IMR-90 (cell line): ENCODE data around the gene C5orf58. TPM values are rescaled to one million over a fixed set of nuclear protein-coding genes. Genes with fewer than 3 reads are reported as not detected.

ENCODE experiments used
- ATAC-seq: fragments of 200-7000 bp; cut with Tn5 transposase; 2 replicates; pipeline ENCODE4 v1.9.1; 2020; ENCODE audit warnings: low read depth, mild to moderate bottlenecking, moderate library complexity
- Bru-seq: library from RNA; stranded (reverse); fragments of 400-500 nt; gene quantifications from one replicate; lab custom pipeline; 2021; lab: Mats Ljungman, UMichigan
- BruChase-seq, 2 experiments: library from RNA; stranded (reverse); fragments of 400-500 nt; gene quantifications; one replicate each; lab custom pipeline; 2021; lab: Mats Ljungman, UMichigan
- BruUV-seq: library from RNA; stranded (reverse); fragments of 400-500 nt; replicated peaks from 2 replicates; lab custom pipeline; 2021; lab: Mats Ljungman, UMichigan
- CTCF ChIA-PET: fragments of 300-600 bp; formaldehyde crosslinking; extraction: SDS; loops from one replicate; lab custom pipeline; 2021; ENCODE audit warnings: antibody characterized with exemption; lab: Yijun Ruan, JAX
- POLR2A ChIA-PET: fragments of 300-600 bp; sonication (Branson Sonifier 250); formaldehyde crosslinking; loops from one replicate; lab custom pipeline; 2022; ENCODE audit warnings: antibody characterized with exemption; ENCODE audit not compliant: unreplicated experiment; lab: Charles Lee
- DNase-seq: peaks from one replicate; pipeline ENCODE4 v3.0.0; 2013
- H2AFZ ChIP-seq: replicated peaks from 2 replicates; pipeline ENCODE3; 2013; ENCODE audit warnings: low read length, mild to moderate bottlenecking; ENCODE audit not compliant: poor library complexity
- H2AK5ac ChIP-seq: 2 replicates; pipeline ENCODE4 v1.6.1; 2013; ENCODE audit warnings: low read depth, low read length, inconsistent platforms
- H2AK9ac ChIP-seq: replicated peaks from 2 replicates; pipeline ENCODE3; 2013; ENCODE audit warnings: mild to moderate bottlenecking, low read depth, low read length, moderate library complexity; ENCODE audit not compliant: poor library complexity
- H2BK120ac ChIP-seq: 2 replicates; pipeline ENCODE4 v1.6.1; 2013; ENCODE audit warnings: low read depth, low read length, inconsistent platforms
- H2BK15ac ChIP-seq: 3 replicates; pipeline ENCODE4 v1.6.1; 2013; ENCODE audit warnings: low read depth, low read length, inconsistent platforms
- H2BK20ac ChIP-seq: 2 replicates; pipeline ENCODE4 v1.6.1; 2013; ENCODE audit warnings: low read depth, mild to moderate bottlenecking, inconsistent platforms, low read length, moderate library complexity
- H2BK5ac ChIP-seq: 2 replicates; pipeline ENCODE4 v1.6.1; 2013; ENCODE audit warnings: mild to moderate bottlenecking, low read depth, low read length, inconsistent platforms; ENCODE audit not compliant: poor library complexity, severe bottlenecking
- H3K14ac ChIP-seq: replicated peaks from 2 replicates; pipeline ENCODE4 v1.6.1; 2013; ENCODE audit warnings: low read depth, low read length, inconsistent platforms
- H3K18ac ChIP-seq: 2 replicates; pipeline ENCODE4 v1.6.1; 2013; ENCODE audit warnings: low read depth, low read length, control low read depth
- H3K23ac ChIP-seq: 2 replicates; pipeline ENCODE4 v1.6.1; 2013; ENCODE audit warnings: low read depth, low read length, inconsistent platforms
- H3K27ac ChIP-seq: 2 replicates; pipeline ENCODE4 v1.5.1; 2013; ENCODE audit warnings: mild to moderate bottlenecking, control low read depth, low read length; ENCODE audit not compliant: insufficient read depth
- H3K27me3 ChIP-seq: 2 replicates; pipeline ENCODE4 v1.6.1; 2013; ENCODE audit warnings: low read length; ENCODE audit not compliant: control insufficient read depth, insufficient read depth
- H3K36me3 ChIP-seq: 2 replicates; pipeline ENCODE4 v1.6.1; 2013; ENCODE audit warnings: low read length, mixed read lengths; ENCODE audit not compliant: control insufficient read depth, insufficient read depth
- H3K4ac ChIP-seq: 2 replicates; pipeline ENCODE4 v1.6.1; 2013; ENCODE audit warnings: low read depth, low read length, inconsistent platforms
- H3K4me1 ChIP-seq: 2 replicates; pipeline ENCODE4 v1.6.1; 2013; ENCODE audit warnings: low read length, mixed read lengths; ENCODE audit not compliant: control insufficient read depth, insufficient read depth
- H3K4me2 ChIP-seq: 2 replicates; pipeline ENCODE4 v1.6.1; 2013; ENCODE audit warnings: low read depth, mild to moderate bottlenecking, control low read depth, low read length, moderate library complexity
- H3K4me3 ChIP-seq: 2 replicates; pipeline ENCODE4 v1.5.1; 2013; ENCODE audit warnings: low read depth, mild to moderate bottlenecking, control low read depth, low read length, moderate library complexity; ENCODE audit not compliant: insufficient read depth
- H3K56ac ChIP-seq: 2 replicates; pipeline ENCODE4 v1.6.1; 2013; ENCODE audit warnings: low read length, inconsistent platforms; ENCODE audit not compliant: insufficient read depth; ENCODE audit errors: extremely low read depth
- H3K79me1 ChIP-seq, 2 experiments: 2 replicates each; pipeline ENCODE4 v1.6.1; 2013; ENCODE audit warnings: low read length in 2 of 2, inconsistent platforms in 1 of 2, low read depth in 1 of 2
- H3K9ac ChIP-seq: 2 replicates; pipeline ENCODE4 v1.6.1; 2013; ENCODE audit warnings: low read depth, low read length, control low read depth
- H3K9me1 ChIP-seq: 2 replicates; pipeline ENCODE4 v1.6.1; 2013; ENCODE audit warnings: low read length, inconsistent platforms; ENCODE audit not compliant: insufficient read depth
- H3K9me3 ChIP-seq: 2 replicates; pipeline ENCODE4 v1.6.1; 2013; ENCODE audit warnings: low read length; ENCODE audit not compliant: control insufficient read depth, insufficient read depth
- H4K20me1 ChIP-seq: 2 replicates; pipeline ENCODE4 v1.6.1; 2013; ENCODE audit warnings: low read length, inconsistent platforms; ENCODE audit not compliant: insufficient read depth
- H4K5ac ChIP-seq: 2 replicates; pipeline ENCODE4 v1.6.1; 2013; ENCODE audit warnings: mild to moderate bottlenecking, low read depth, low read length, control low read depth
- H4K8ac ChIP-seq, 2 experiments: 2 replicates each; pipeline ENCODE4 v1.6.1; 2013; ENCODE audit warnings: low read depth in 2 of 2, low read length in 2 of 2, control low read depth in 1 of 2, inconsistent platforms in 1 of 2
- H4K91ac ChIP-seq: 2 replicates; pipeline ENCODE4 v1.6.1; 2013; ENCODE audit warnings: low read depth, low read length, inconsistent platforms; ENCODE audit not compliant: insufficient read depth
- CHD1 ChIP-seq: IDR thresholded peaks from 2 replicates; pipeline ENCODE4 v1.6.1; 2012; ENCODE audit warnings: low read depth, low read length, improper control_type of control experiment
- ELK1 ChIP-seq: fragments of 150-350 bp; IDR thresholded peaks from 2 replicates; pipeline ENCODE4 v1.6.1; 2016; ENCODE audit warnings: low read depth, mild to moderate bottlenecking, low read length, moderate library complexity, borderline replicate concordance
- MAZ ChIP-seq: IDR thresholded peaks from 2 replicates; pipeline ENCODE4 v1.6.1; 2012; ENCODE audit warnings: low read depth, mild to moderate bottlenecking, low read length, improper control_type of control experiment, moderate library complexity, borderline replicate concordance
- NFE2L2 ChIP-seq: fragments of 150-350 bp; IDR thresholded peaks from 2 replicates; pipeline ENCODE4 v1.6.1; 2016; ENCODE audit warnings: low read depth, mild to moderate bottlenecking, low read length
- RAD21 ChIP-seq: IDR thresholded peaks from 2 replicates; pipeline ENCODE4 v1.6.1; 2012; ENCODE audit warnings: low read length, improper control_type of control experiment
- SMC3 ChIP-seq: fragments of 150-350 bp; IDR thresholded peaks from 2 replicates; pipeline ENCODE4 v1.6.1; 2016; ENCODE audit warnings: low read depth, mild to moderate bottlenecking, antibody characterized with exemption, low read length, moderate library complexity
- USF2 ChIP-seq: fragments of 150-350 bp; IDR thresholded peaks from 2 replicates; pipeline ENCODE4 v1.6.1; 2017; ENCODE audit warnings: mild to moderate bottlenecking, antibody characterized with exemption, low read length, low read depth
- WGBS, 2 experiments: methylation state at CpG; one replicate each; pipeline versions ENCODE4 v1.1.5 to v1.1.7; 2013; ENCODE audit warnings: missing lambda C conversion rate in 2 of 2; ENCODE audit not compliant: insufficient read length in 1 of 2; ENCODE audit errors: extremely low coverage in 2 of 2; 5-methylcytosine and 5-hydroxymethylcytosine counted together
- dilution Hi-C: fragments of 300-500 bp; cut with HindIII; formaldehyde crosslinking; loops from one replicate; pipeline ENCODE4 v1.14.3; 2018; ENCODE audit warnings: low sequenced_read_pairs; ENCODE audit not compliant: unreplicated experiment
- in situ Hi-C: fragments of 300-500 bp; cut with MboI; formaldehyde crosslinking; loops from 3 replicates; pipeline ENCODE4 v1.14.3; 2019; ENCODE audit warnings: low sequenced_read_pairs, inconsistent platforms, mixed read lengths
- intact Hi-C: fragments of 100-400 bp; cut with micrococcal nuclease; formaldehyde crosslinking; loops from 2 replicates; pipeline ENCODE4 v1.10.0; 2022
- long read RNA-seq: library from polyadenylated mRNA; unstranded; transcript quantifications from one replicate; pipeline ENCODE4 v2.0.0, GENCODE V29; 2021; ENCODE audit not compliant: unreplicated experiment
- polyA plus RNA-seq, 3 experiments: library from polyadenylated mRNA; depleted of rRNA; stranded (reverse); fragments of >200 nt; gene quantifications; 2 replicates each; pipeline ENCODE4 v1.2.3, GENCODE V29; 2012; ENCODE audit warnings: low replicate concordance in 1 of 3
- total RNA-seq: library from RNA; depleted of rRNA; stranded (reverse); fragments of >200 nt; gene quantifications from 2 replicates; pipeline ENCODE4 v1.2.3, GENCODE V29; 2012; rRNA removed
- TF ChIP-seq, protein P1 (sequence below): conservative IDR thresholded peaks from 2 replicates; pipeline ENCODE4 v1.5.1; 2012; ENCODE audit warnings: mild to moderate bottlenecking, low read depth, low read length, improper control_type of control experiment

C5orf58 gene
- total RNA-seq (not detected in 2 replicates), polyA plus RNA-seq (2012; rRNA removed) (not detected in 2 replicates), Bru-seq, nascent RNA (percentile 11 among the genes with signal in this experiment), BruChase-seq, experiment 1, labeled RNA remaining after a 6-hour chase (percentile 13 among the genes with signal in this experiment), BruChase-seq, experiment 2, labeled RNA remaining after a 2-hour chase (not detected)
- not detected in 2 replicates for polyA plus RNA-seq (2012; cell fraction: cytosol; rRNA removed)
- not detected in 2 replicates for polyA plus RNA-seq (2012; cell fraction: nucleus; rRNA removed; ENCODE audit: low replicate concordance)
- long read RNA-seq: 0 reads

GRCh38 chr5:170232786-170233185 lies at the start of gene C5orf58:
Gene C5orf58, plus strand, starts transcription at chr5:170232985. Its CDS starts 1,992 bp downstream, at chr5:170234977.
- TF ChIP-seq NFE2L2: no peak
- TF ChIP-seq, protein P1, sequence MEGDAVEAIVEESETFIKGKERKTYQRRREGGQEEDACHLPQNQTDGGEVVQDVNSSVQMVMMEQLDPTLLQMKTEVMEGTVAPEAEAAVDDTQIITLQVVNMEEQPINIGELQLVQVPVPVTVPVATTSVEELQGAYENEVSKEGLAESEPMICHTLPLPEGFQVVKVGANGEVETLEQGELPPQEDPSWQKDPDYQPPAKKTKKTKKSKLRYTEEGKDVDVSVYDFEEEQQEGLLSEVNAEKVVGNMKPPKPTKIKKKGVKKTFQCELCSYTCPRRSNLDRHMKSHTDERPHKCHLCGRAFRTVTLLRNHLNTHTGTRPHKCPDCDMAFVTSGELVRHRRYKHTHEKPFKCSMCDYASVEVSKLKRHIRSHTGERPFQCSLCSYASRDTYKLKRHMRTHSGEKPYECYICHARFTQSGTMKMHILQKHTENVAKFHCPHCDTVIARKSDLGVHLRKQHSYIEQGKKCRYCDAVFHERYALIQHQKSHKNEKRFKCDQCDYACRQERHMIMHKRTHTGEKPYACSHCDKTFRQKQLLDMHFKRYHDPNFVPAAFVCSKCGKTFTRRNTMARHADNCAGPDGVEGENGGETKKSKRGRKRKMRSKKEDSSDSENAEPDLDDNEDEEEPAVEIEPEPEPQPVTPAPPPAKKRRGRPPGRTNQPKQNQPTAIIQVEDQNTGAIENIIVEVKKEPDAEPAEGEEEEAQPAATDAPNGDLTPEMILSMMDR: no peak
- no peak for TF ChIP-seq ELK1
- TF ChIP-seq MAZ: no peak
- no peak for TF ChIP-seq CHD1
- TF ChIP-seq SMC3: no peak
- TF ChIP-seq RAD21: no peak
- TF ChIP-seq USF2: no peak
- Histone ChIP-seq H2BK5ac (no peak within 1 kb of the TSS), H3K9me1 (no peaks in the 10 kb centered on the region), H2BK120ac (no peak within 1 kb of the TSS), H3K27ac (no peak within 1 kb of the TSS), H3K79me1 (no peaks in the 10 kb centered on the region), H2BK15ac (no peak within 1 kb of the TSS), H4K8ac (no peak within 1 kb of the TSS), H2BK20ac (no peak within 1 kb of the TSS), H3K9ac (no peak within 1 kb of the TSS), H3K36me3 (no peaks in the 10 kb centered on the region), H4K5ac (no peak within 1 kb of the TSS), H3K27me3 (no peaks in the 10 kb centered on the region), H3K4ac (no peak within 1 kb of the TSS), H3K56ac (no peak within 1 kb of the TSS), H2AK5ac (no peak within 1 kb of the TSS), H3K9me3 (no peaks in the 10 kb centered on the region), H2AFZ (no peak within 1 kb of the TSS), H3K4me1 (no peaks in the 10 kb centered on the region), H4K91ac (no peak within 1 kb of the TSS), H3K4me3 (no peak within 1 kb of the TSS), H3K18ac (no peak within 1 kb of the TSS), H3K23ac (no peak within 1 kb of the TSS), H3K4me2 (no peak within 1 kb of the TSS), H4K20me1 (no peaks in the 10 kb centered on the region), H3K14ac (no peak within 1 kb of the TSS), H2AK9ac (no peak within 1 kb of the TSS)
- in situ Hi-C loops: no loop called here
- no TSS peak for BruUV-seq
- ATAC-seq (no peak), DNase-seq (no peak)
- ChIA-PET POLR2A (no interaction called here), CTCF (no interaction called here)
- WGBS, 2 experiments: 97% methylated on average over 11 of the region's 27 CpGs; no CpG with 5 or more reads in 1 of the 2 experiments
- dilution Hi-C loops: no loop called here
- intact Hi-C loops: no loop called here
